ENCODE measurements around the gene NISCH. TPM values are rescaled to one million over a fixed set of nuclear protein-coding genes. Genes with fewer than 3 reads are reported as not detected.

The NISCH gene
- total and polyA plus RNA-seq, 2 donors (not counting 1 experiment from before 2014, with no cell fraction given), result 130 to 169 TPM

- H3K4me2 ChIP-seq (replicated peaks; ENCODE audit: low read depth, low read length, poor library complexity, severe bottlenecking), result no peak overlapping the region
- DNase-seq (no peak), ATAC-seq (ENCODE audit: low read depth) (no peak)
- ChIA-PET POLR2A (no interaction called here), CTCF (no interaction called here)
- Mint-ChIP-seq H3K4me1 (peaks cover 8% of the 10 kb centered on the region), H3K9me3 (ENCODE audit: insufficient read depth) (no peaks in the 10 kb centered on the region), H3K27ac (no peak overlapping the region), H3K27me3 (no peaks in the 10 kb centered on the region), H3K4me3 (no peak overlapping the region)
- H3K9me3 ChIP-seq (ENCODE audit: control extremely low read depth in 1 of 3, control insufficient read depth in 2 of 3, insufficient read depth in 1 of 3, low read length in 2 of 3), result no peaks in the 10 kb centered on the region
- no peak for TF ChIP-seq CTCF (IDR thresholded peaks at IDR 0.05)
- no peak for TF ChIP-seq EZH2 (IDR thresholded peaks at IDR 0.05; ENCODE audit: borderline replicate concordance, insufficient read depth, low read depth, low read length, poor library complexity, severe bottlenecking)
- no peak overlapping the region for H3K4me3 ChIP-seq (ENCODE audit: control extremely low read depth in 1 of 5, extremely low read depth in 1 of 5, insufficient read depth in 1 of 5, low read depth in 2 of 5, low read length in 4 of 5)
- H3K27me3 ChIP-seq (replicated peaks in 1 of 4; ENCODE audit: control extremely low read depth in 1 of 4, control insufficient read depth in 3 of 4, insufficient read depth in 4 of 4, low read length in 3 of 4), result peaks cover 0 to 13% (median 0%) of the 10 kb centered on the region in 4 experiments
- intact Hi-C loops (cut with micrococcal nuclease), result loop anchor here (10.0 kb wide), 3 partner anchors 475 to 1135 kb away; partner anchors contain the start of genes DUSP7, PRKCD and RBM15B
- H3K4me1 ChIP-seq (ENCODE audit: control insufficient read depth in 2 of 2, insufficient read depth in 2 of 2, low read length in 2 of 2), result peaks cover 9 to 21% of the 10 kb centered on the region in 2 donors
- no peaks in the 10 kb centered on the region for H3K36me3 ChIP-seq (replicated peaks in 1 of 2; ENCODE audit: control extremely low read depth in 1 of 2, control insufficient read depth in 1 of 2, extremely low read depth in 1 of 2, insufficient read depth in 2 of 2, low read length in 1 of 2)
- H4K20me1 ChIP-seq (ENCODE audit: control insufficient read depth, insufficient read depth, low read length, poor library complexity, severe bottlenecking), result no peaks in the 10 kb centered on the region
- 94% methylated on average over 10 of the region's 12 CpGs for WGBS (ENCODE audit: insufficient coverage)
- no peak overlapping the region for H3K9ac ChIP-seq (ENCODE audit: low read length)
- H3K27ac ChIP-seq (ENCODE audit: low read length in 2 of 2), result no peak overlapping the region
- H2AFZ ChIP-seq (ENCODE audit: insufficient read depth, low read depth, low read length, poor library complexity, severe bottlenecking), result no peak overlapping the region
- no peaks in the 10 kb centered on the region for H3K79me2 ChIP-seq (ENCODE audit: control insufficient read depth, insufficient read depth, low read length)
Observed at GRCh38 chr3:52529376-52530333, 74.3 kb downstream of the NISCH start.
